IPS-20b (cell line): ENCODE results near the gene CMTM4.

Experiments
- H3K27ac ChIP-seq: one replicate; pipeline ENCODE4 v1.5.1; 2013; ENCODE audit warnings: low read length
- H3K27me3 ChIP-seq: 2 replicates; pipeline ENCODE4 v1.6.1; 2013; ENCODE audit warnings: mild to moderate bottlenecking, low read length, inconsistent platforms; ENCODE audit not compliant: insufficient read depth
- H3K36me3 ChIP-seq: 2 replicates; pipeline ENCODE4 v1.6.1; 2013; ENCODE audit warnings: low read depth, mild to moderate bottlenecking, inconsistent platforms, low read length, moderate library complexity; ENCODE audit not compliant: insufficient read depth
- H3K4me1 ChIP-seq: 2 replicates; pipeline ENCODE4 v1.6.1; 2013; ENCODE audit warnings: mild to moderate bottlenecking, control low read depth, inconsistent platforms, low read length, moderate library complexity; ENCODE audit not compliant: insufficient read depth
- H3K4me3 ChIP-seq: 2 replicates; pipeline ENCODE4 v1.5.1; 2013; ENCODE audit warnings: mild to moderate bottlenecking, low read length, inconsistent platforms
- H3K9ac ChIP-seq: 2 replicates; pipeline ENCODE4 v1.6.1; 2013; ENCODE audit warnings: low read depth, mild to moderate bottlenecking, inconsistent platforms, low read length, moderate library complexity
- H3K9me3 ChIP-seq: 2 replicates; pipeline ENCODE4 v1.6.1; 2013; ENCODE audit warnings: mild to moderate bottlenecking, low read depth, low read length, inconsistent platforms; ENCODE audit not compliant: insufficient read depth

The CMTM4 gene

DNA sequence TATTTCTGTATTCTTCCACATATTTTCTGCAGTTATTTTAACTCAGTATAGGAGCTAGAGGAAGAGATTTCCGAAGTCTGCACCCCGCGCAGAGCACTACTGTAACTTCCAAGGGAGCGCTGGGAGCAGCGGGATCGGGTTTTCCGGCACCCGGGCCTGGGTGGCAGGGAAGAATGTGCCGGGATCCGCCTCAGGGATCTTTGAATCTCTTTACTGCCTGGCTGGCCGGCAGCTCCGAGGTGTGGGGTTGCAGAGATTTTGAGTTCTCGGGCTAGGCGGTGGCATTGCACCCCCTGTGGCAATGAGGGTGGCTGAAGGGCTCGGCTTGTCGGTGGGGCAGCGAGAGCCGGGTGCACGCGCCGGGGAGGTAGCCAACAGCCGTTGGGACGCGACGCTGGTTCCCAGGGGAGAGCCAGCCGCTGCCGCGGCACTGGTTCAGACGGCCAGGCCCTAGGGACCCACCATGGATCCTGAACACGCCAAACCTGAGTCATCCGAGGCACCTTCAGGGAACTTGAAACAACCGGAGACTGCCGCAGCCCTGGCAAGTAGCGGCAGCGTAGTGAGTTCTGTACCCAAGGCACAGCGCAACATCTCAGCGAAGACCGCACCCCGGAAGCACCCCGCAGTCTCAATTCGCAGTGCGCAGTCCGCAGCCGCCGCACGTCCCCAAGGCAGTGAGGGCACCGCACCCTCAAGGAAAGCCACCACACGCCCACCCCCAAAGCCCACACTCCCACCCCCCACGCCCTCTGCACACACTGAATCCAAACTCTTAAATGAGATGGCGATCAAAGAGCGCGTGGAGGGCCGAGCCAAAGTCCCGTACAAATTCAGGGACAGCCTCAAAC is 130.3 kb downstream of the CMTM4 start, which contains the start of gene CMTM1:
TSS of gene CMTM1 (plus strand) at position 389 of the 851 bp plus-strand sequence. CDS start at position 464, 75 bp downstream.
- Histone ChIP-seq H3K27me3 (no peaks in the 10 kb centered on the region), H3K9me3 (no peaks in the 10 kb centered on the region), H3K36me3 (peaks cover 9% of the 10 kb centered on the region), H3K4me1 (no peaks in the 10 kb centered on the region), H3K27ac (no peak within 1 kb of the TSS), H3K9ac (no peak within 1 kb of the TSS), H3K4me3 (no peak within 1 kb of the TSS)
